ENCODE measurements around the gene MYH7B. TPM values are rescaled to one million over a fixed set of nuclear protein-coding genes. Genes with fewer than 3 reads are reported as not detected.

Gene MYH7B
- total RNA-seq, 3 donors from 2014 or later (not counting 1 experiment from before 2014, with no cell fraction given), result 0.18 to 1.0 (median 0.21) TPM

- Histone ChIP-seq H3K4me3 (ENCODE audit: low read length) (peak overlapping the region; percentile 68), H3K27me3 (ENCODE audit: control insufficient read depth, insufficient read depth, low read length) (no peaks in the 10 kb centered on the region), H3K4me1 (ENCODE audit: control insufficient read depth, insufficient read depth, low read length) (peaks cover 12% of the 10 kb centered on the region), H3K36me3 (ENCODE audit: control insufficient read depth, insufficient read depth, low read length) (no peaks in the 10 kb centered on the region), H3K27ac (ENCODE audit: low read length) (peak overlapping the region; percentile 65), H3K9me3 (ENCODE audit: control insufficient read depth, insufficient read depth, low read length) (no peaks in the 10 kb centered on the region)
- H3K4me1 Mint-ChIP-seq, result peaks cover 21 to 23% of the 10 kb centered on the region in 2 donors
- H3K36me3 Mint-ChIP-seq, result no peaks in the 10 kb centered on the region
- peak overlapping the region; percentile 94 to 98 for H3K27ac Mint-ChIP-seq
- intact Hi-C loops (cut with micrococcal nuclease), result no loop called here
- DNase-seq, result peak in 1 of 2 donors; percentile 13
- no peaks in the 10 kb centered on the region for H3K27me3 Mint-ChIP-seq (ENCODE audit: low read depth in 2 of 2)
- ATAC-seq, result no peak
- WGBS (ENCODE audit: insufficient coverage), result 25% methylated on average over 6 of the region's 6 CpGs
- peak overlapping the region; percentile 100 for H3K4me3 Mint-ChIP-seq
- no peaks in the 10 kb centered on the region for H3K9me3 Mint-ChIP-seq
- TF ChIP-seq CTCF (IDR thresholded peaks at IDR 0.05), result no peak
These were observed 382 bp downstream of the MYH7B start for GRCh38 chr20:34956041-34956458.

- DNase-seq (no peak), ATAC-seq (no peak)
- Histone ChIP-seq H3K27ac (ENCODE audit: low read length) (no peak overlapping the region), H3K9me3 (ENCODE audit: control insufficient read depth, insufficient read depth, low read length) (no peaks in the 10 kb centered on the region), H3K27me3 (ENCODE audit: control insufficient read depth, insufficient read depth, low read length) (no peaks in the 10 kb centered on the region), H3K4me1 (ENCODE audit: control insufficient read depth, insufficient read depth, low read length) (peaks cover 12% of the 10 kb centered on the region), H3K36me3 (ENCODE audit: control insufficient read depth, insufficient read depth, low read length) (no peaks in the 10 kb centered on the region), H3K4me3 (ENCODE audit: low read length) (no peak overlapping the region)
- no peak for TF ChIP-seq CTCF (IDR thresholded peaks at IDR 0.05)
- Mint-ChIP-seq H3K4me3 (peak overlapping the region; percentile 100), H3K27ac (peak overlapping the region in 1 of 2 donors; percentile 98), H3K27me3 (ENCODE audit: low read depth in 2 of 2) (no peaks in the 10 kb centered on the region), H3K4me1 (peaks cover 21 to 23% of the 10 kb centered on the region in 2 donors), H3K9me3 (no peaks in the 10 kb centered on the region), H3K36me3 (no peaks in the 10 kb centered on the region)
- intact Hi-C loops (cut with micrococcal nuclease), result no loop called here
- WGBS (ENCODE audit: insufficient coverage), result 96% methylated on average over 21 of the region's 21 CpGs
These were observed 1.2 kb downstream of the MYH7B start for GRCh38 chr20:34956751-34957472.

GRCh38 chr20:34964486-34964885 lies 8.8 kb downstream of the MYH7B start:
- WGBS (ENCODE audit: insufficient coverage), result 94% methylated on average over 5 of the region's 5 CpGs
- H3K36me3 ChIP-seq (ENCODE audit: control insufficient read depth, insufficient read depth, low read length), result no peaks in the 10 kb centered on the region
- no peak overlapping the region for H3K4me3 ChIP-seq (ENCODE audit: low read length)
- DNase-seq (no peak), ATAC-seq (no peak)
- H3K36me3 Mint-ChIP-seq, result no peaks in the 10 kb centered on the region
- no peaks in the 10 kb centered on the region for H3K9me3 Mint-ChIP-seq
- no peak overlapping the region for H3K4me3 Mint-ChIP-seq
- intact Hi-C loops (cut with micrococcal nuclease), result no loop called here
- H3K27me3 Mint-ChIP-seq (ENCODE audit: low read depth in 2 of 2), result no peaks in the 10 kb centered on the region
- TF ChIP-seq CTCF (IDR thresholded peaks at IDR 0.05), result no peak
- H3K27ac ChIP-seq (ENCODE audit: low read length), result no peak overlapping the region
- no peaks in the 10 kb centered on the region for H3K4me1 Mint-ChIP-seq
- no peaks in the 10 kb centered on the region for H3K27me3 ChIP-seq (ENCODE audit: control insufficient read depth, insufficient read depth, low read length)
- no peaks in the 10 kb centered on the region for H3K4me1 ChIP-seq (ENCODE audit: control insufficient read depth, insufficient read depth, low read length)
- H3K27ac Mint-ChIP-seq, result no peak overlapping the region
- H3K9me3 ChIP-seq (ENCODE audit: control insufficient read depth, insufficient read depth, low read length), result no peaks in the 10 kb centered on the region

- no peak overlapping the region for H3K4me3 Mint-ChIP-seq
- Histone ChIP-seq H3K4me1 (ENCODE audit: control insufficient read depth, insufficient read depth, low read length) (no peaks in the 10 kb centered on the region), H3K4me3 (ENCODE audit: low read length) (no peak overlapping the region), H3K36me3 (ENCODE audit: control insufficient read depth, insufficient read depth, low read length) (no peaks in the 10 kb centered on the region), H3K9me3 (ENCODE audit: control insufficient read depth, insufficient read depth, low read length) (no peaks in the 10 kb centered on the region), H3K27me3 (ENCODE audit: control insufficient read depth, insufficient read depth, low read length) (no peaks in the 10 kb centered on the region), H3K27ac (ENCODE audit: low read length) (no peak overlapping the region)
- WGBS (ENCODE audit: insufficient coverage), result 97% methylated on average over 5 of the region's 5 CpGs
- TF ChIP-seq CTCF (IDR thresholded peaks at IDR 0.05), result no peak
- no peaks in the 10 kb centered on the region for H3K4me1 Mint-ChIP-seq
- intact Hi-C loops (cut with micrococcal nuclease), result no loop called here
- ATAC-seq (no peak), DNase-seq (no peak)
- no peaks in the 10 kb centered on the region for H3K36me3 Mint-ChIP-seq
- H3K27ac Mint-ChIP-seq, result no peak overlapping the region
- no peaks in the 10 kb centered on the region for H3K9me3 Mint-ChIP-seq
- no peaks in the 10 kb centered on the region for H3K27me3 Mint-ChIP-seq (ENCODE audit: low read depth in 2 of 2)
These were observed 9.4 kb downstream of the MYH7B start for GRCh38 chr20:34965051-34965450.

Data from natural killer cell (primary cell).